WTC11 (cell line): Measurements from ENCODE around the gene NPFFR1.

ENCODE experiments used
- CREM ChIP-seq: sonication (generic); formaldehyde crosslinking; IDR thresholded peaks from 2 replicates; pipeline ENCODE4 v1.8.1; 2022; ENCODE audit warnings: mild to moderate bottlenecking, missing genetic modification reagents, moderate library complexity
- CTCF ChIP-seq: fragments of 200-600 bp; IDR thresholded peaks from 2 replicates; pipeline ENCODE4 v1.8.0; 2022; ENCODE audit warnings: antibody characterized with exemption
- FOXJ3 ChIP-seq: sonication (generic); formaldehyde crosslinking; IDR thresholded peaks from 2 replicates; pipeline ENCODE4 v1.9.0; 2021; ENCODE audit warnings: missing genetic modification reagents, mild to moderate bottlenecking, borderline replicate concordance
- HMGA2 ChIP-seq: fragments of 250-450 bp; sonication (Bioruptor Pico); IDR thresholded peaks from 2 replicates; pipeline ENCODE4 v1.4.0; 2021; ENCODE audit warnings: mild to moderate bottlenecking, moderate library complexity
- IRF1 ChIP-seq: sonication (generic); formaldehyde crosslinking; IDR thresholded peaks from 2 replicates; pipeline ENCODE4 v1.8.0; 2023; ENCODE audit warnings: missing genetic modification reagents
- KAT7 ChIP-seq: sonication (generic); formaldehyde crosslinking; IDR thresholded peaks from 2 replicates; pipeline ENCODE4 v1.8.1; 2023; ENCODE audit warnings: missing genetic modification reagents, mild to moderate bottlenecking, borderline replicate concordance
- MLX ChIP-seq: sonication (generic); formaldehyde crosslinking; IDR thresholded peaks from 2 replicates; pipeline ENCODE4 v1.8.1; 2023; ENCODE audit warnings: mild to moderate bottlenecking, missing genetic modification reagents, moderate library complexity
- NFYB ChIP-seq: sonication (generic); formaldehyde crosslinking; conservative IDR thresholded peaks from 2 replicates; pipeline ENCODE4 v1.8.0; 2022; ENCODE audit warnings: low read depth, missing genetic modification reagents
- SMAD3 ChIP-seq: sonication (generic); formaldehyde crosslinking; IDR thresholded peaks from 2 replicates; pipeline ENCODE4 v1.8.0; 2022; ENCODE audit warnings: missing genetic modification reagents, mild to moderate bottlenecking, borderline replicate concordance
- USF1 ChIP-seq: sonication (generic); formaldehyde crosslinking; IDR thresholded peaks from 2 replicates; pipeline ENCODE4 v1.8.0; 2022; ENCODE audit warnings: mild to moderate bottlenecking, missing genetic modification reagents
- ZNF232 ChIP-seq: sonication (generic); formaldehyde crosslinking; IDR thresholded peaks from 2 replicates; pipeline ENCODE4 v1.8.0; 2022; ENCODE audit warnings: mild to moderate bottlenecking, missing genetic modification reagents

- TF ChIP-seq CTCF (no peak), FOXJ3 (CRISPR knock-in tag) (no peak), CREM (CRISPR knock-in tag) (no peak), MLX (CRISPR knock-in tag) (no peak), ZNF232 (CRISPR knock-in tag) (no peak), HMGA2 (CRISPR knock-in tag) (no peak), KAT7 (CRISPR knock-in tag) (no peak), NFYB (no peak), USF1 (CRISPR knock-in tag) (no peak), IRF1 (CRISPR knock-in tag) (no peak), SMAD3 (CRISPR knock-in tag) (no peak)
Measured at GRCh38 chr10:70303730-70304129, 19.9 kb upstream of the NPFFR1 start.
